ENCODE data around the gene DDX46.
"Not testable (repeated sequence)": the region's sequence is repeated elsewhere in the genome, so short reads cannot be mapped to it uniquely, and the experiment has no call there.

The DDX46 gene

GRCh38 chr5:134846641-134846960 is 88.0 kb downstream of the DDX46 start:
- Histone ChIP-seq H3K9ac (ENCODE audit: low read length) (peak overlapping the region; percentile 78), H2AFZ (ENCODE audit: low read depth, low read length) (no peak overlapping the region), H3K4me1 (ENCODE audit: low read length) (peaks cover 12% of the 10 kb centered on the region), H3K4me3 (ENCODE audit: low read length) (peak overlapping the region; percentile 85), H4K20me1 (ENCODE audit: insufficient read depth, low read length) (no peaks in the 10 kb centered on the region), H3K27ac (ENCODE audit: low read length) (peak overlapping the region; percentile 76), H3K9me3 (ENCODE audit: insufficient read depth, low read length) (no peaks in the 10 kb centered on the region), H3K36me3 (replicated peaks; ENCODE audit: low read depth, low read length) (no peaks in the 10 kb centered on the region), H3K79me2 (ENCODE audit: low read length) (peaks cover 59% of the 10 kb centered on the region), H3K27me3 (ENCODE audit: low read depth, low read length) (no peaks in the 10 kb centered on the region), H3K4me2 (ENCODE audit: low read length) (peak overlapping the region; percentile 71)
- TF ChIP-seq, protein P1, sequence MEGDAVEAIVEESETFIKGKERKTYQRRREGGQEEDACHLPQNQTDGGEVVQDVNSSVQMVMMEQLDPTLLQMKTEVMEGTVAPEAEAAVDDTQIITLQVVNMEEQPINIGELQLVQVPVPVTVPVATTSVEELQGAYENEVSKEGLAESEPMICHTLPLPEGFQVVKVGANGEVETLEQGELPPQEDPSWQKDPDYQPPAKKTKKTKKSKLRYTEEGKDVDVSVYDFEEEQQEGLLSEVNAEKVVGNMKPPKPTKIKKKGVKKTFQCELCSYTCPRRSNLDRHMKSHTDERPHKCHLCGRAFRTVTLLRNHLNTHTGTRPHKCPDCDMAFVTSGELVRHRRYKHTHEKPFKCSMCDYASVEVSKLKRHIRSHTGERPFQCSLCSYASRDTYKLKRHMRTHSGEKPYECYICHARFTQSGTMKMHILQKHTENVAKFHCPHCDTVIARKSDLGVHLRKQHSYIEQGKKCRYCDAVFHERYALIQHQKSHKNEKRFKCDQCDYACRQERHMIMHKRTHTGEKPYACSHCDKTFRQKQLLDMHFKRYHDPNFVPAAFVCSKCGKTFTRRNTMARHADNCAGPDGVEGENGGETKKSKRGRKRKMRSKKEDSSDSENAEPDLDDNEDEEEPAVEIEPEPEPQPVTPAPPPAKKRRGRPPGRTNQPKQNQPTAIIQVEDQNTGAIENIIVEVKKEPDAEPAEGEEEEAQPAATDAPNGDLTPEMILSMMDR (IDR thresholded peaks at IDR 0.05; ENCODE audit: low read depth, low read length), result no peak
- no peak for TF ChIP-seq EZH2phosphoT487 (IDR thresholded peaks at IDR 0.05; ENCODE audit: low read depth)

DNA sequence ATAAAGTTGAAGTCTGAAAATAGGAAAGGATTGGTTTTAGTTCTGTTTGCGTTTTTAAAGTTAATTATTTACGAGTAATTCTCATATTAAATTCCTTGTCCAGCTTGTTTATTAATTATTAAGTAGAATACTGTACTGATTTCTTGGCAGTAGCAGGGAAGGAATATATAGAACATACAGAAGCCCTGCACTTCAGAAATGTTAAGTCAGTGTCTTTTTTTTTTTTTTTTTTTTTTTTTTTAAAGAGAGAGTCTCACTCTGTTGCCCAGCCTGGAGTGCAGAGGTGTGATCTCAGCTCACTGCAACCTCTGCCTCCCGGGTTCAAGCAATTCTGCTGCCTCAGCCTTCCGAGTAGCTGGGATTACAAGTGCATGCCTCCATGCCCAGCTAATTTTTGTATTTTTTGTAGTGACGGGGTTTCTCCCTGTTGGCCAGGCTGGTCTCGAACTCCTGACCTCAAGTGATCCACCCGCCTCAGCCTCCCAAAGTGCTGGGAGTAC is 90.9 kb downstream of the DDX46 start:
- not testable (repeated sequence) for H3K9ac ChIP-seq (ENCODE audit: low read length); H3K36me3 ChIP-seq (replicated peaks; ENCODE audit: low read depth, low read length); H2AFZ ChIP-seq (ENCODE audit: low read depth, low read length); H3K4me2 ChIP-seq (ENCODE audit: low read length); H3K9me3 ChIP-seq (ENCODE audit: insufficient read depth, low read length); H3K4me3 ChIP-seq (ENCODE audit: low read length); H4K20me1 ChIP-seq (ENCODE audit: insufficient read depth, low read length); H3K27me3 ChIP-seq (ENCODE audit: low read depth, low read length); H3K27ac ChIP-seq (ENCODE audit: low read length)
- H3K4me1 ChIP-seq (ENCODE audit: low read length), result peaks cover 12% of the 10 kb centered on the region
- H3K79me2 ChIP-seq (ENCODE audit: low read length), result peaks cover 77% of the 10 kb centered on the region

- H3K4me3 ChIP-seq (ENCODE audit: low read length), result no peak overlapping the region
- H3K79me2 ChIP-seq (ENCODE audit: low read length), result peaks cover 78% of the 10 kb centered on the region
- peaks cover 5% of the 10 kb centered on the region; the same call in 1 of the 2 replicates for H3K4me1 ChIP-seq (ENCODE audit: low read length)
- H3K36me3 ChIP-seq (replicated peaks; ENCODE audit: low read depth, low read length), result peaks cover 10% of the 10 kb centered on the region
- no peaks in the 10 kb centered on the region for H3K9me3 ChIP-seq (ENCODE audit: insufficient read depth, low read length)
- no peak overlapping the region for H2AFZ ChIP-seq (ENCODE audit: low read depth, low read length)
- no peaks in the 10 kb centered on the region for H4K20me1 ChIP-seq (ENCODE audit: insufficient read depth, low read length)
- no peak overlapping the region for H3K4me2 ChIP-seq (ENCODE audit: low read length)
- no peak overlapping the region for H3K9ac ChIP-seq (ENCODE audit: low read length)
- H3K27ac ChIP-seq (ENCODE audit: low read length), result no peak overlapping the region
- no peaks in the 10 kb centered on the region for H3K27me3 ChIP-seq (ENCODE audit: low read depth, low read length)
- TF ChIP-seq, protein P1 (IDR thresholded peaks at IDR 0.05; ENCODE audit: low read depth, low read length), result peak; percentile 52
- TF ChIP-seq EZH2phosphoT487 (IDR thresholded peaks at IDR 0.05; ENCODE audit: low read depth), result no peak
Observed at GRCh38 chr5:134851307-134851923, 92.8 kb downstream of the DDX46 start.

DNA sequence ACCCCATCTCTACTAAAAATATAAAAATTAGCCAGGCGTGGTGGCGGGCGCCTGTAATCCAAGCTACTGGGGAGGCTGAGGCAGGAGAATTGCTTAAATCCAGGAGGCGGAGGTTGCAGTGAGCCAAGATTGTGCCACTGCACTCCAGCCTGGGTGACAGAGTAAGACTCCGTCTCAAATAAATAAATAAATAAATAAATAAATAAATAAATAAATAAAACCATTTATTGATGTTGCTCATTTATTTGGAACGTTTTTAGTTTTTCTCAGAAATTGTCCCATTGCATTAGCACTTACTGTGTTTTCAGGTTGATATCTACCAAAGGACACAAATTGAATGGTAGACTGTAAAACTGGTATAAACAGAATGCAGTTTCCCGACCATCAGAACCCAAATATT is 97.9 kb downstream of the DDX46 start:
- H3K4me2 ChIP-seq (ENCODE audit: low read length); H3K4me3 ChIP-seq (ENCODE audit: low read length); H3K9me3 ChIP-seq (ENCODE audit: insufficient read depth, low read length); H3K27me3 ChIP-seq (ENCODE audit: low read depth, low read length); H3K9ac ChIP-seq (ENCODE audit: low read length); H3K4me1 ChIP-seq (ENCODE audit: low read length); H3K27ac ChIP-seq (ENCODE audit: low read length); H4K20me1 ChIP-seq (ENCODE audit: insufficient read depth, low read length); H2AFZ ChIP-seq (ENCODE audit: low read depth, low read length): not testable (repeated sequence)
- Histone ChIP-seq H3K36me3 (replicated peaks; ENCODE audit: low read depth, low read length) (peaks cover 23% of the 10 kb centered on the region), H3K79me2 (ENCODE audit: low read length) (peaks cover 36% of the 10 kb centered on the region)

GRCh38 chr5:134857401-134857800 is 98.8 kb downstream of the DDX46 start:
- Histone ChIP-seq H3K27ac (ENCODE audit: low read length) (no peak overlapping the region), H3K4me2 (ENCODE audit: low read length) (no peak overlapping the region), H3K79me2 (ENCODE audit: low read length) (peaks cover 29% of the 10 kb centered on the region), H3K4me3 (ENCODE audit: low read length) (no peak overlapping the region), H3K9me3 (ENCODE audit: insufficient read depth, low read length) (no peaks in the 10 kb centered on the region), H3K4me1 (ENCODE audit: low read length) (no peaks in the 10 kb centered on the region), H3K36me3 (replicated peaks; ENCODE audit: low read depth, low read length) (peaks cover 23% of the 10 kb centered on the region), H3K27me3 (ENCODE audit: low read depth, low read length) (no peaks in the 10 kb centered on the region), H2AFZ (ENCODE audit: low read depth, low read length) (no peak overlapping the region), H3K9ac (ENCODE audit: low read length) (no peak overlapping the region), H4K20me1 (ENCODE audit: insufficient read depth, low read length) (no peaks in the 10 kb centered on the region)
- TF ChIP-seq EZH2phosphoT487 (IDR thresholded peaks at IDR 0.05; ENCODE audit: low read depth), result no peak
- TF ChIP-seq, protein P1 (IDR thresholded peaks at IDR 0.05; ENCODE audit: low read depth, low read length), result no peak
